Endothelial cell of umbilical vein (primary cell): Measurements from ENCODE around the gene VWC2. TPM values are rescaled to one million over a fixed set of nuclear protein-coding genes. Genes with fewer than 3 reads are reported as not detected.

ENCODE experiments used
- BruUV-seq: library from RNA; stranded (reverse); fragments of 400-500 nt; replicated peaks from 2 replicates; lab custom pipeline; 2021; lab: Mats Ljungman, UMichigan
- CTCF ChIA-PET: fragments of 300-600, 350-600 bp; sonication (Branson Sonifier 250); formaldehyde crosslinking; loops from one replicate; lab custom pipeline; 2021; ENCODE audit warnings: antibody characterized with exemption, inconsistent platforms; lab: Charles Lee
- POLR2A ChIA-PET: fragments of 300-600, 350-600 bp; sonication (Branson Sonifier 250); formaldehyde crosslinking; loops from one replicate; lab custom pipeline; 2021; ENCODE audit warnings: antibody characterized with exemption, inconsistent platforms; lab: Charles Lee
- DNase-seq: peaks from one replicate; pipeline ENCODE4 v3.0.0-alpha.2; 2011; ENCODE audit warnings: low read depth, low spot score
- FAIRE-seq: peaks from 2 replicates; lab custom pipeline; 2011; peaks lifted over from hg19 to GRCh38; lab: Jason Lieb, UNC
- H2AFZ ChIP-seq: 2 replicates; pipeline ENCODE4 v1.6.0; 2012; ENCODE audit warnings: low read depth, low read length, control low read depth, inconsistent platforms
- H3K27ac ChIP-seq: 2 replicates; pipeline ENCODE4 v1.5.1; 2011; ENCODE audit warnings: low read depth, mild to moderate bottlenecking, control low read depth, low read length, moderate library complexity; ENCODE audit not compliant: insufficient read depth
- H3K27me3 ChIP-seq, 2 experiments: 2 replicates each; pipeline versions ENCODE4 v1.6.0 to v1.6.1; 2011; ENCODE audit warnings: low read length in 2 of 2, mixed read lengths in 1 of 2; ENCODE audit not compliant: control insufficient read depth in 2 of 2, insufficient read depth in 2 of 2
- H3K36me3 ChIP-seq, 2 experiments: 2 replicates in 1 of 2; 3 replicates in 1 of 2; pipeline ENCODE4 v1.5.1; 2011; ENCODE audit warnings: low read length in 2 of 2, mild to moderate bottlenecking in 1 of 2, moderate library complexity in 1 of 2; ENCODE audit not compliant: control insufficient read depth in 2 of 2, insufficient read depth in 2 of 2; ENCODE audit errors: extremely low read depth in 1 of 2
- H3K4me1 ChIP-seq: 3 replicates; pipeline ENCODE4 v1.5.1; 2011; ENCODE audit warnings: mild to moderate bottlenecking, low read length; ENCODE audit not compliant: control insufficient read depth, insufficient read depth; ENCODE audit errors: extremely low read depth
- H3K4me2 ChIP-seq: 2 replicates; pipeline ENCODE4 v1.6.1; 2011; ENCODE audit warnings: low read length, control low read depth, mixed read lengths; ENCODE audit not compliant: insufficient read depth
- H3K4me3 ChIP-seq, 3 experiments: fragments of 200-600 bp in 1 of 3; sonication (generic), shearing (Covaris generic) in 1 of 3; replicated peaks in 1 of 3; 2 replicates each; pipeline ENCODE4 v1.5.1; 2011 to 2016; ENCODE audit warnings: control low read depth in 3 of 3, low read length in 3 of 3, mild to moderate bottlenecking in 2 of 3, inconsistent platforms in 1 of 3, low read depth in 1 of 3, moderate library complexity in 1 of 3; ENCODE audit not compliant: insufficient read depth in 1 of 3
- H3K79me2 ChIP-seq: 2 replicates; pipeline ENCODE4 v1.6.0; 2012; ENCODE audit warnings: low read length, inconsistent platforms; ENCODE audit not compliant: control insufficient read depth, insufficient read depth
- H3K9ac ChIP-seq: replicated peaks from 2 replicates; pipeline ENCODE3; 2011; ENCODE audit warnings: low read length, control low read depth; ENCODE audit not compliant: insufficient read depth; ENCODE audit errors: extremely low read depth
- H3K9me1 ChIP-seq: replicated peaks from 3 replicates; pipeline ENCODE4 v1.6.0; 2011; ENCODE audit warnings: mild to moderate bottlenecking, low read length; ENCODE audit not compliant: control insufficient read depth, insufficient read depth; ENCODE audit errors: extremely low read depth
- H3K9me3 ChIP-seq: replicated peaks from 2 replicates; pipeline ENCODE4 v1.5.1; 2012; ENCODE audit warnings: low read length, inconsistent platforms; ENCODE audit not compliant: control insufficient read depth, insufficient read depth
- H4K20me1 ChIP-seq: replicated peaks from 2 replicates; pipeline ENCODE3; 2011; ENCODE audit warnings: mild to moderate bottlenecking, low read length; ENCODE audit not compliant: control insufficient read depth, insufficient read depth; ENCODE audit errors: extremely low read depth
- EZH2 ChIP-seq: IDR thresholded peaks from 2 replicates; pipeline ENCODE4 v1.6.1; 2012; ENCODE audit warnings: borderline replicate concordance, low read depth, mild to moderate bottlenecking, moderate library complexity, low read length, inconsistent platforms; ENCODE audit not compliant: severe bottlenecking
- FOS ChIP-seq: IDR thresholded peaks from 2 replicates; pipeline ENCODE4 v1.6.1; 2011; ENCODE audit warnings: mild to moderate bottlenecking, low read length, moderate library complexity, borderline replicate concordance; ENCODE audit not compliant: insufficient read depth
- GATA2 ChIP-seq: IDR thresholded peaks from 2 replicates; pipeline ENCODE4 v1.7.0; 2011; ENCODE audit warnings: low read depth, mild to moderate bottlenecking, moderate library complexity, mixed read lengths, low read length; ENCODE audit not compliant: insufficient read length, insufficient read depth
- MYC ChIP-seq: IDR thresholded peaks from one replicate; pipeline ENCODE4 v1.6.1; 2011; ENCODE audit warnings: mild to moderate bottlenecking, low read depth, low read length
- POLR2A ChIP-seq: IDR thresholded peaks from 2 replicates; pipeline ENCODE4 v1.6.1; 2012; ENCODE audit warnings: low read depth, mild to moderate bottlenecking, control low read depth, low read length
- POLR2AphosphoS5 ChIP-seq: IDR thresholded peaks from 2 replicates; pipeline ENCODE4 v1.6.1; 2012; ENCODE audit warnings: low read depth, mild to moderate bottlenecking, control low read depth, low read length, moderate library complexity; ENCODE audit not compliant: insufficient read depth
- dilution Hi-C: fragments of 300-500 bp; cut with MboI; formaldehyde crosslinking; loops from one replicate; pipeline ENCODE4 v1.15.0; 2019; ENCODE audit warnings: low sequenced_read_pairs; ENCODE audit not compliant: extremely low pct_ligation_motif_present
- intact Hi-C: fragments of 100-400 bp; cut with micrococcal nuclease; formaldehyde crosslinking; loops from one replicate; pipeline ENCODE4 v1.10.0; 2022
- polyA plus RNA-seq, 4 experiments: library from polyadenylated mRNA; depleted of rRNA in 3 of 4; stranded (reverse) in 3 of 4; unstranded in 1 of 4; fragments of >200 nt; gene quantifications; 2 replicates each; pipeline versions ENCODE4 v1.2.1 to v1.2.3, GENCODE V29; 2011 to 2012; ENCODE audit warnings: missing spikeins in 1 of 4
- total RNA-seq: library from RNA; stranded (reverse); gene quantifications from 2 replicates; pipeline ENCODE4 v1.2.3, GENCODE V29; 2021
- TF ChIP-seq, protein P1 (sequence below), 2 donors: IDR thresholded peaks; 1 replicate in 1 of 2; 2 replicates in 1 of 2; pipeline ENCODE4 v1.5.1; 2011; ENCODE audit warnings: low read length in 2 of 2, mild to moderate bottlenecking in 2 of 2, moderate library complexity in 2 of 2, control low read depth in 1 of 2, inconsistent platforms in 1 of 2, low read depth in 1 of 2; ENCODE audit not compliant: insufficient read depth in 1 of 2; ENCODE audit errors: extremely low read depth in 1 of 2

Gene VWC2
- total and polyA plus RNA-seq, 2 donors (not counting 3 experiments of a cell fraction or from before 2014, with no cell fraction given) = not detected

DNA sequence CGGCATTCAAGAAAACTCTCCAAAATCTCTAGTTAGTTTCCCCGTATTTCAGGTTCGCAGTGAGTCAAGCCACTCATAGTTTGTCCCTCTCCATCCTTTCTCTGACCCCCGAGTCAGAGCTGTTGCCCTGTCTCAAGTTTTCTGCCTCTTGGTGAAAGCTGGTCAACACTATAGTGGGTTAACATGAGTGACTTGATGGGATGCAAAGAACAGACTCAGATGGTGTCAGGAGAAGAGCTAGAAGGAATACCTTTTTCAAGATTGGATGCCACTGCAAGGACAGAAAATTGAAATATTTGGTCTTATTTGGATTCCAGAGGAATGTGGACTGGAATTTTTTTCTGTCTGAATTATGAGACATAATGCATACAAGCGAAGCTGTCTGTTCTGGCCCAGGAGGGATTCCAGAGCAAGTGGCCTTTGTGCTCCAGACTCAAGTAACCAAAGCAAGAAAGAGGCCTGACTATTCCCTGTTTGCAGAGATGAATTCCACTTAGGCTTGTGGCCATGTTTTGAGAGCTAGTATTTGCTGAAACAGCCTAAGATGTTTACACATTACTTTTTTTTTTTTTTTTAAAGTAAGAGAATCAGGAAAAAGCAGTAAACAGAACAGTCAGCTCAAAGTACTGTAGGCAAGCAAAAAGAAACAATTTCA lies 67.4 kb downstream of the VWC2 start:
- POLR2A ChIA-PET = no interaction called here
- no peak overlapping the region for H2AFZ ChIP-seq
- dilution Hi-C loops = no loop called here

More for the DNA sequence above, 67.4 kb downstream of the VWC2 start:
- Histone ChIP-seq H4K20me1 (no peaks in the 10 kb centered on the region), H3K36me3 (no peaks in the 10 kb centered on the region), H3K79me2 (no peaks in the 10 kb centered on the region), H3K27ac (no peak overlapping the region), H3K4me3 (no peak overlapping the region), H3K9me1 (no peaks in the 10 kb centered on the region), H3K9me3 (no peaks in the 10 kb centered on the region), H3K4me2 (no peak overlapping the region), H3K4me1 (no peaks in the 10 kb centered on the region), H3K9ac (no peak overlapping the region), H3K27me3 (no peaks in the 10 kb centered on the region)
- FAIRE-seq (no peak), DNase-seq (no peak)
- TF ChIP-seq, protein P1, sequence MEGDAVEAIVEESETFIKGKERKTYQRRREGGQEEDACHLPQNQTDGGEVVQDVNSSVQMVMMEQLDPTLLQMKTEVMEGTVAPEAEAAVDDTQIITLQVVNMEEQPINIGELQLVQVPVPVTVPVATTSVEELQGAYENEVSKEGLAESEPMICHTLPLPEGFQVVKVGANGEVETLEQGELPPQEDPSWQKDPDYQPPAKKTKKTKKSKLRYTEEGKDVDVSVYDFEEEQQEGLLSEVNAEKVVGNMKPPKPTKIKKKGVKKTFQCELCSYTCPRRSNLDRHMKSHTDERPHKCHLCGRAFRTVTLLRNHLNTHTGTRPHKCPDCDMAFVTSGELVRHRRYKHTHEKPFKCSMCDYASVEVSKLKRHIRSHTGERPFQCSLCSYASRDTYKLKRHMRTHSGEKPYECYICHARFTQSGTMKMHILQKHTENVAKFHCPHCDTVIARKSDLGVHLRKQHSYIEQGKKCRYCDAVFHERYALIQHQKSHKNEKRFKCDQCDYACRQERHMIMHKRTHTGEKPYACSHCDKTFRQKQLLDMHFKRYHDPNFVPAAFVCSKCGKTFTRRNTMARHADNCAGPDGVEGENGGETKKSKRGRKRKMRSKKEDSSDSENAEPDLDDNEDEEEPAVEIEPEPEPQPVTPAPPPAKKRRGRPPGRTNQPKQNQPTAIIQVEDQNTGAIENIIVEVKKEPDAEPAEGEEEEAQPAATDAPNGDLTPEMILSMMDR (IDR thresholded peaks at IDR 0.05; ENCODE audit: extremely low read depth in 1 of 2, insufficient read depth in 1 of 2, low read depth in 1 of 2, low read length in 2 of 2) = no peak
- no peak for TF ChIP-seq EZH2
- TF ChIP-seq POLR2A = no peak
- TF ChIP-seq GATA2 = no peak
- no peak for TF ChIP-seq FOS
- no peak for TF ChIP-seq POLR2AphosphoS5
- TF ChIP-seq MYC = no peak
- no TSS peak for BruUV-seq
- intact Hi-C loops = no loop called here
- CTCF ChIA-PET = no interaction called here
